Ishikawa (cell line): ENCODE results near the gene FBP1.

ENCODE experiments used
- CEBPB ChIP-seq: IDR thresholded peaks from 2 replicates; pipeline ENCODE4 v1.6.1; 2012
- CREB1 ChIP-seq: IDR thresholded peaks from 2 replicates; pipeline ENCODE4 v1.6.1; 2012; ENCODE audit warnings: low read depth
- EGR1 ChIP-seq: IDR thresholded peaks from 2 replicates; pipeline ENCODE4 v1.6.1; 2012
- EP300 ChIP-seq: IDR thresholded peaks from 2 replicates; pipeline ENCODE4 v1.6.1; 2012; ENCODE audit warnings: borderline replicate concordance
- FOXM1 ChIP-seq: IDR thresholded peaks from 2 replicates; pipeline ENCODE4 v1.6.1; 2012; ENCODE audit warnings: low read depth, borderline replicate concordance
- NFIC ChIP-seq: IDR thresholded peaks from 2 replicates; pipeline ENCODE4 v1.6.1; 2012
- RAD21 ChIP-seq: IDR thresholded peaks from 2 replicates; pipeline ENCODE4 v1.6.1; 2012; ENCODE audit warnings: low read depth
- REST ChIP-seq: IDR thresholded peaks from 2 replicates; pipeline ENCODE4 v1.6.1; 2012; ENCODE audit warnings: low read depth, mild to moderate bottlenecking
- TAF1 ChIP-seq: IDR thresholded peaks from 2 replicates; pipeline ENCODE4 v1.6.1; 2012; ENCODE audit warnings: low read depth, mild to moderate bottlenecking
- TCF12 ChIP-seq: IDR thresholded peaks from 2 replicates; pipeline ENCODE4 v1.6.1; 2012; ENCODE audit warnings: low read depth
- TEAD4 ChIP-seq: IDR thresholded peaks from 2 replicates; pipeline ENCODE4 v1.6.1; 2012
- YY1 ChIP-seq: IDR thresholded peaks from 2 replicates; pipeline ENCODE4 v1.6.1; 2012; ENCODE audit warnings: low read depth
- ZBTB7A ChIP-seq: IDR thresholded peaks from 2 replicates; pipeline ENCODE4 v1.6.1; 2012; ENCODE audit warnings: low read depth
- TF ChIP-seq, protein P1 (sequence below): IDR thresholded peaks from 2 replicates; pipeline ENCODE4 v1.6.1; 2012
- TF ChIP-seq, protein P2 (sequence below): IDR thresholded peaks from 2 replicates; pipeline ENCODE4 v1.6.1; 2012

FBP1 gene

GRCh38 chr9:94557376-94557775, 81.9 kb downstream of the FBP1 start:
- TF ChIP-seq ZBTB7A (no peak), FOXM1 (no peak), CREB1 (no peak), YY1 (no peak), RAD21 (no peak), TAF1 (no peak), TEAD4 (no peak)
- TF ChIP-seq, protein P1, sequence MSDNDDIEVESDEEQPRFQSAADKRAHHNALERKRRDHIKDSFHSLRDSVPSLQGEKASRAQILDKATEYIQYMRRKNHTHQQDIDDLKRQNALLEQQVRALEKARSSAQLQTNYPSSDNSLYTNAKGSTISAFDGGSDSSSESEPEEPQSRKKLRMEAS = no peak

GRCh38 chr9:94554439-94555331, 84.6 kb downstream of the FBP1 start, which contains the start of gene PCAT7:
TSS of gene PCAT7 (plus strand) at chr9:94555083.
- TF ChIP-seq RAD21 (peak; percentile 81), NFIC (peak; percentile 14; the same call in 1 of the 2 replicates), TAF1 (0 out of 2 replicates have a peak, but pooled peaks have one; percentile 48), TCF12 (0 out of 2 replicates have a peak, but pooled peaks have one; percentile 40), YY1 (0 out of 2 replicates have a peak, but pooled peaks have one; percentile 22), TEAD4 (no peak)
- TF ChIP-seq, protein P1 = peak; percentile 78
- TF ChIP-seq, protein P2, sequence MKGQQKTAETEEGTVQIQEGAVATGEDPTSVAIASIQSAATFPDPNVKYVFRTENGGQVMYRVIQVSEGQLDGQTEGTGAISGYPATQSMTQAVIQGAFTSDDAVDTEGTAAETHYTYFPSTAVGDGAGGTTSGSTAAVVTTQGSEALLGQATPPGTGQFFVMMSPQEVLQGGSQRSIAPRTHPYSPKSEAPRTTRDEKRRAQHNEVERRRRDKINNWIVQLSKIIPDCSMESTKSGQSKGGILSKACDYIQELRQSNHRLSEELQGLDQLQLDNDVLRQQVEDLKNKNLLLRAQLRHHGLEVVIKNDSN = no peak

DNA sequence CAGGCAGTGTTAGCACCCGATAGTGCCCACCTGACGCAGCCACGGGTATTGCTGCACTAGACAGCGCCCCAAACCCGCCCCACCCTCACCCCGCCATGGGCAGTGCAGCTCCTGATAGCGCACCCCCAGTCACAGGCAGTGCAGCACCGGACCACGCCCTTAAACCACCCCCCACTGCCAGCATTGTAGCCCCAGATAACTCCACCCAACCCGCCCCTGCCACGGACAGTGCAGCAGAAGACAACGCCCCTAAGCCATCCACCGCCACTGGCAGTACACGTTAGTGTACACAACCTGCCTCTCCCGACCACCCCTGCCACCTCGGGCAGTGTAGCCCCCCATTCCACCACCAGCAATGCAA, 85.3 kb downstream of the FBP1 start:
- no peak for TF ChIP-seq TEAD4
- TF ChIP-seq, protein P1 = no peak
- no peak for TF ChIP-seq TCF12
- no peak for TF ChIP-seq RAD21
- no peak for TF ChIP-seq EP300
- TF ChIP-seq, protein P2 = no peak
- TF ChIP-seq EGR1 = no peak
- TF ChIP-seq REST = no peak
- TF ChIP-seq TAF1 = no peak
- no peak for TF ChIP-seq CREB1
- no peak for TF ChIP-seq FOXM1
- no peak for TF ChIP-seq NFIC
- no peak for TF ChIP-seq YY1
- TF ChIP-seq CEBPB = no peak
- no peak for TF ChIP-seq ZBTB7A
